Glomerular visceral epithelial cell (primary cell): Measurements from ENCODE around the gene RPL26.

ENCODE experiments used
- DNase-seq: peaks from one replicate; pipeline ENCODE4 v3.0.0-alpha.2; 2016; ENCODE audit errors: extremely low spot score

Gene RPL26

DNA sequence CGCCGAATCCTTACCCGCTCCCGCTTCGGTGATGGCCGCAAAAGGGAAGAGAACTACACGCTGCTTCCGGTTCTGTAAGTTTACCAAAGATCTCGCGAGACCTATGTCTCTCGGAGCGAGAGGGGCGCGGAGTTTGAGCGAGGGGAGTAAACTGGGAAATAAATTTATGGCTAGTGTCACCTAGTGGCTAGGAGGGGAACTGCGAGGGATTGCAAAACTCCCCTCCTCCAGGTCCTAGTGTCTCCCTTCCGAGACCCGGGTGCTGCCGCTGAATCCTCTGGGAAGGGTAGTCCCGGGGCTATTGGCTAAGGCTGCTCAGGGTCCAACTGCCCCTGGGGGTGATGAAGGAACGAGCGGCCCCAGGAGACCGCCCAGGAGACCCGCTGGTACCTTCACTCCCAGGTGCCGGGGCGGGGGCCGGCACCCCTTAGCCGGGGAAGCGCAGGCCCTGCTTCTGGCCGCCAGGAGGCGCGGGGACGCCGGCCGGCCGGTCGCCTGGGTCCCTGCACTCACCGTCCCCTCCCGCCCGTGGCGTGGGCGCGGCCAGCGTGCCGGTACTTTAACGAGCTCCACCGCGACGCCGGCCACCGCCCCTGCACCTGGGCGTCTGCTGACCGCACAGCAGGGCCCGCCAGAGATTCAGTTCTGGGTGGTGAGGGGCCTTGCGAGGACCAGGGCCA lies at the start of gene RPL26:
TSS of gene RPL26 (minus strand) at position 51 of the 680 bp plus-strand sequence. CDS start 883 bp downstream, outside the sequence.
- DNase-seq, result peak; percentile 99

DNA sequence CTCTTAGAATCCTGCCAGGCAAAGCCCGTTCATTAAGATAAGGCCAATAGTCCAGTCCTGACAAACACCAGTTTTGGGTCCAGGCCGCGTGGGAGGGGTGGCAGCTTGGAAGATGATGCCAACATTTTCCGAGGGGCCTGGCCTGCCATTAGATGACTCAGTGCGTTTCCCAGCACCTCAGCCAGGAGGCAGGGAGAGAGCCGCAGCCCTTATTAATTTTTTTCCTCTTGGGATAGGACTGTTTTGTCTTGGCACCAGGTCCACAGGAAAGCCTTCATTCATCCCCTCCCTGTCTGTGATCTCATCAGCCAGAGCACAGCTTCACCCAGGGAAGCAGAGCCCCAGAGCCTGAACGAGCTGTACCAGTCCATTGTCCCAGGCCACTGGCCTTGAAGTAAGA lies 48.0 kb upstream of the RPL26 start:
- no peak for DNase-seq

DNA sequence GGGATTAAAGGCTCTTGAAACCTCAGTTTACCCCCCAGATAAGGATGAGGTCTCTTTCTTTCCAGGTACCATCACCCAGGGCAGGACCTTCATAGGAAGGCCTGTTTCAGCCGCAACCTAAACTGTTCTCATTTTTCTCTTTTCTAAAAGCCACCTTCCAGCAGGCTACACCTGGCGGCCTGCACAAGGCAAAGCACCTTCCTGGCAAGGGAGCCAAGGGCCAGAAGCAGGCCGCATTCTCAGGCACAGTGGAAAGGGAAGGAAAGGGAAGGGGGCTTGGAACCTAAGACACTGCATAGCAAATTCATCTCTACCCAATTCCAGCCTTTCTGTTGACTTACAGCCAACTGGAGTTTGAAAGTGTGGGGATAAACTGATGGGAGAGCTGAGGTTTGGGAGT lies 43.8 kb upstream of the RPL26 start:
- no peak for DNase-seq

DNA sequence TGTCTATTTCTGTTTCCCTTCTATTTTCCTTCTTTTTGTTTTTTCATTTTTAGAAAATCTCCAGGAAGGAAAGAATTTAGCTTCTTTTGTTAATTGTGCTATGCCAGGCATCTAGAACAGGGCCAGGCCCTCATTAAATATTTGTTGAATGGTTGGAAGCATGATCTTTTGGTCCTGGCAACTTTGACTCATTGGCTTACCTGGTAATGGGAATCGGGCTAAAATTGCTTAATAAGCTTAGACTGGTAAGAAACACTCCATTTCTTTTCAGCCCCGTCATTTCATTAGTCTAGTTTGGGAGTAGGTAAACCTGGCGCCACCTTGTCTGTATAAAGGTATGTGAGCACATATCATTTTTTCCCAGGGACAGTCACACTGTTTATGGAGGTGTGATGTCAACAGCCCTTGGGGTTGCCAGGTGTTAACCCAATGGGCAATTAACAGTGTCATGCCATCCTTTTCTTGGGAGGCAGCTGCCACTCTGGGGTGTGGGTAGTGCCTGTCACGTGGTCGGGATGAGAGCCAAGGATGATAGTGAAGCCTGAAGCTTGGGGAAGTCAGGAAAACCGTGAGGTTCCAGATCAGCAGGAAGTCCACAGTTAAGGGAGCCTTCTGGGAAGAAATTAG lies 43.2 kb upstream of the RPL26 start:
- DNase-seq, result no peak

DNA sequence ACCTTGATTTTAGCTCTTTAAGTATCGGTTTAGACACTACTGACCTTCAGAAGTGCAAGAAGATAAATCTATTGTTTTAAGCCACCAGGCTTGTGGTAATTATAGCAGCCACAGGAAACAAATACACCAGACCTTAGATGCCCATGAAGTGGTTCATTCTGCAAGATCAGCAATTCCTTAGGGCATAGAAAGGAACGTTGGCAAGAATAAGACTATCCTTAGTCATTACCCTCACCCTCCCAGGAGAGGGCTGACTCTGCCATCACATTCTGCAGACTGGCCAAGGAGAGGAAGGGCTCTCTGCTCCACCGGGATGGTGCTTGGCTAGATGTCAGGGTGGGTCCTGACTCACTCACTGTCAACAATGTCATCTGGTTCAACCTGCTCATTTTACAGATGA lies 38.6 kb upstream of the RPL26 start:
- DNase-seq, result no peak

DNA sequence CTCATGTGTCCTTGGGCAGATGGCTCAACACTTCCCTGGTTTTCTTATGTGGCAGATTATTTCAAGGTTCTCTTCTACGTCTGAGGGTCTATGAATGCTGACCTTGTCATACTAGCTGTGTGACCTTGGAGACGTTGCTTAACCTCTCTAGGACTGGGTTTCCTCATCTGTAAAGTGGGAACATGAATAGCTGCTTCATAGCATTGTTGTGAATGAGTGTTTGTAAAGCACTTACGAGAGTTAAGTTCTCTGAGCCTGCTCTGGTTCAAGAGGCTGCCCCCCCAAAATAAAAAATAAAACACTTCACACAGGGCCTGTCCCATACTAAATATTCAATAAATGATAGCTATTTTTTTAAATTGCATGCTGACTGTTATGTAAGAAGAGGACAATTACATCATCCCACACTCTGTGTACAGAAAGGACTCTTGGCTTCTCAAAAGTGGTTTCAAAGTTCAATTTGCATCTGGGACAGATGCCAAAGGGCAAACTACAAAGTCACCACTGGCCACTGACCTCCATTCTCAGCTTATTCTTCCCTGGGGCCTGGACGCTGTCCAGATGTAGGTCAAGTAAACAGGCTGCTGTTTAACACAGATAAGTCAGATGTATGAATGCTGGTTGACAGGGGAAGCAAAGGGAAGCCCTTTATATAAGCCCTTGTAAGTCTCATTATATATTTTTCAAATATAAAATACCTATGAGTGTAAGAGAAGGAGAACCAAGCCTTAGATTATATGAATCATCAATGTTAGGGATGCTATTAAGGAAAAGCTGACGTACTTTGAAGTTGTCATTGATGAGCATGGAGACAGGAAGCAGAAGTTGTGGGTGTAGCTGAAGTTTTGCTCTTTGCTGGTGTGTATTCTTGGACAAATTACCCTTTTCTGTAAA lies 37.3 kb upstream of the RPL26 start:
- peak; percentile 38 for DNase-seq

DNA sequence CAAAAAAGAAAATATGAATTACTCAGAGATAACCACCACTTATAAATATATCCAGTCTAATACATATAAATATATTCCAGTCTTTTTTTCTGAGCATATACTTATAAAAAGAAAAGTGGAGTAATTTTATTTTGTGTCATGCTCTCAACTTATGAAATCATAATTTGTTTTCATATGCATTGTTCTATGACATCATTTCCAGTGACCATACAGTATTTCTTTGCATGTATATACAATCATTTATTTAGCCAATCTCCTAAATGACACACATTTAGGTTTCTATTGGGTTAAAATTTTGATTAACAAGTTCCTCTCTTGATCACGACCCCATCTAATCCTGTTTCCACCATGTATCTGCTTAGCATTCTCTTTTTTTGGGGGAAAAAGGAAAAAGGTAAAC lies 36.3 kb upstream of the RPL26 start:
- no peak for DNase-seq

DNA sequence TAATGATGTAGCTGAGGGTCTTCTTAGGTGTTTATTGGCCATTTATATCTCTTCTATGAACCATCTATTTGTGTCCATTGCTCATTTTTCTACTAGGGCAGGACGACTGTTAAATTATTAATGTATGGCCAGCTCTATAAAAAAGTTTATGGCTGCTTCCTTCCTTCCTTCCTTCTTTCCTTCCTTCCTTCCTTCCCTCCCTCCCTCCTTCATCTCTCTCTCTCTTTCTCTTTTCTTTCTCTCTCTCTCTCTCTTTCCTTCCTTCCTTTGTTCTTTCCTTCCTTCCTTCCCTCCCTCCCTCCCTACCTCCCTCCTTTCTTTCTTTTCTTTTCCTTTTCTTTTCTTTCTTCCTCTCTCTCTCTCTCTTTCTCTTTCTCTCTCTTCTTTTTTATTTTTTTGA lies 35.5 kb upstream of the RPL26 start:
- no peak for DNase-seq

DNA sequence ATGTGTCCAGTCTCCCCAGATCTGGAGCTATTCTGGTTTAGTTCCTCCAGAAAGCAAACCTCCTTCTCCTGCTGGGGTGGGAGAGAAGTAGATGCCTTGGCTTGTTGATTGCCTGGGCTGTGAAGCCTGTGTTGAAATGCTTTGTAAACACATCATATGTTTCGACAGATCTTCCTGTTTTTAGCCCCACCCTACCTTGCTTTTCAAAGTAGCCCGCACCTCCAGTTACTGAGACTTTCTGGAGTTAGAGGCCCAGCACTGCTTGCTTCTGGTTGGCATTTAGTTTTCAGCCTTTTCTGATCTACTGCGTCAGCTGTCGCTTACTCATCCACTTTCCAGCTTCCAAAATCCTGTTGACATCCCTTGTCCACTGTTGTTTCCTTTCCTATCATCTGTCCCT lies 34.8 kb upstream of the RPL26 start:
- DNase-seq, result no peak

DNA sequence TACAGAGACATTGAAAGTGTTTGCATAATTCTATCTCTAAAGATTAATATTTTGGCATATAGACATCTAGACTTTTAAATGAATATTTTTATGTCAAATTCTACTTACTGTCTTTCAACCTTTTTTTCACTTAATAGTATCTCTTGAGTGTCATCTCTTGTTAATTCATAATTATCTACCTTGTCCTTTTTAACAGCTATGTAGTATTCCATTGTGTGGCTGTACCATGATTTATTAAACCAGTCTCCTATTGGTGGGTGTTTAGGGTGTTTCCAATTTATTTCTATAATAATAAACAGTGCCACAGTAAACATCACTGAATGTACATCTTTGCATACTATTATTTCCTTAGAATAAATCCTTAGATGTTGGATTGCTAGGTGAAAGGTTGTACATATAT lies 30.9 kb upstream of the RPL26 start:
- no peak for DNase-seq

DNA sequence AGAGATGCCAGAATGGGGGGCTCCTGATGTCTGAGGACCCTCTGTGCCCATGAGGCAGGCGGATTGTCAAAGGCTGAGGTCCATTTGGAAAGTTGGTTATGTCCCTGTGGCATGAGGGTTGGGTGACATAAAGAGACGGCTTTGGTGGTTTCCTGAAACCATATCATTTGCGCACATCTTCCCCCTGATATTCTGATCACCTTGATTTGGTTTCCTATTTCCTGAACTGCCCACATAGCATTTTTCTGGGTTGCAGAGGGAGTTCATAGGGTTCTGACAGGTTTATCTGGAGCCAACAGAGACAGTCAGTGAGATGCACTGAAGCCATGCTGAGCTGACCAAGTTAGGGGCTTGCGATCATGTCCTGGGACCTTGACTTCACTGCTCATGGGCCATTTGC lies 30.3 kb upstream of the RPL26 start:
- no peak for DNase-seq

DNA sequence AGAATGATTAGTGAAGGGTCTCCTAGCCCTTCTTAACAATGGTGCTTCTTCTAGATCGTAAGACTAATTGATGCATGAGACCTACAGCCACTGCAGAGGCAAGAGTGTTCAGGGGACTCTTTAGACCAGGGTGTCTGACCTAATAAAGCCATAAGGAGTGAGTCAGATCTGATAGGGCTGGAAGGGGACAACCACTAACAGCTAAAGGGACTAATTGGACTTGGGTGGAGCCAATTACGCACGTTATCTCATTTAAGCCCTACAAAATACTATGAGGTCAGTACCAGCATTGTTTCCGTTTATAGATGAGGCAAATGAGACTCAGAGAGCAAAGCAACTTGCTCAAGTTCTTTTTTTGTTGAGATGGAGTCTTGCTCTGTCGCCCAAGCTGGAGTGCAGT lies 29.1 kb upstream of the RPL26 start:
- DNase-seq, result no peak

DNA sequence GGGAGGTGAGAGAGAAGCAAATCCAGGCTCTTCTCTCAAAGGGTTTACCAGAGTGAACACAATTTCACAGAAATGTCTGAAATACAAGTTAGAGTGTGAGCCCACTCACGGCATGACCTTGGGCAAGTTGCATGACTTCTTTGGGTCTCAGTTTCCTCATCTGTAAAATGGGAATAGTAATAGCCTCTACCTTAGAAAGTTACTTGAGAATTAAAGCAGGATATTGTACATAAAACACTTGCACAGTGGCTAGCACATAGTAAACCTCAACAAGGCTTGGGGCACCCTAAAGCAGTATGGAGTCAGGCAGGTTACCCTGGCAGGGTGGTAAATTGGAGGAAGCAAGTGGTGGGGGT lies 27.9 kb upstream of the RPL26 start:
- DNase-seq, result no peak

DNA sequence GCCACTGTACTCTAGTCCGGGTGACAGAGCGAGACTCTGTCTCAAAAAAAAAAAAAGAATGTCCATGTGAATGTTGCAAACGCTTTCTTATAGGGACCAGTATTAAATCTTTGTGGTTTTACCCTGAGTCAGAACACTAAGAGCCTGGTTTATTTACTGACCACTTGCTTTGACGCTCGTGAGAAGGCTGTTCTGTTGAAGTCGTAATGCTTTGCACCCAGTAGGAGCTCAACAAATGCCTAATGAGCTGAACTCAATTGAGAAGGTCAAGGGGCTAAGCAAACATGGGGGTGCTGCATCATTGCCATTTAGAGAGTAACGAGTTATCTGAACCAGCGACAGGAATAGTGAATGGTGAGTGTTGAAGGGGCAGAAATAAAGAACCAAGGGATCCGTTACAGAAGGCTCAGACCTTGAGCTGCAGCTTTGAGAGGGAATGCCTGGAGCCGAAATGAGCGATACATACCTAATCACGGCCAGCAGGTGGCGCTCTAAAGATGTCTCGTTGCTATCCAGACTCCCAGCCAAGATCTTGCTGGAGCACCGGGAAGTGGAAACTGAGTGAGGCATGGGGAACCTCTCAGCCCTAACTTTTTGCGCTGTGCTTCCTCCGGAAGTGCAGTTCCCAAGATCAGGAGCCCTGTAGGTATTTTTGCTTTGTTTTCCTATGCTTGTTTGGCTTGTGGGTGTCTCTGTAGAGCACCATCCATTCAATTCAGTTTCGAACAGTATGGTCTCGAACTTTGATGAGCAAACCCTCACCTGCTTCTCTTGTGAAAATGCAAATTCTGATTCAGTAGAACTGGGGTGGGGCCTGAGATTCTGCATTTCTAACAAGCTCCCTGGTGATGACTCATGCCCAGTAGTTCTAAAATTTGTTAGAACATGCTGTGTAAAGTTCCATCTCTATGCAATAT lies 27.2 kb upstream of the RPL26 start:
- DNase-seq, result peak; percentile 86

DNA sequence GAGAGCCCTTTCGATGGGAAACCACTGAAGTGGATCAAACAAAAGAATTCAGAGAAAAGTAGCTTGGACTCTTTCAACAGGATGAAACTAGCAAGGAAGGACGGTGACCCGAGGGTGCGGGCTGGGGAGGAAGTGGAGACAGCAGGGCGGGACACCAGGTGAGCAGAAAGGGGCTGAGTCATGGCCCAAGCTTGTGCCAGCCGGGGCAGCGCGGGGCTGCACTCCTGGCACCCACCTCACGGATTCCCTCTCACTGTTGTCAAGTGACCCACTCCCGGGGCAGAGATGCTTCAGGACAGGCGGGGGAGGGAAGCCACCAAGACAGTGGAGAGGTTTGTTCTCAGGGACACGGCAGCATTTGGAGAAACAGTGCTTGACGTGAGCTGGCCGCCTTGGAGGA lies 25.4 kb upstream of the RPL26 start:
- peak; percentile 40 for DNase-seq

DNA sequence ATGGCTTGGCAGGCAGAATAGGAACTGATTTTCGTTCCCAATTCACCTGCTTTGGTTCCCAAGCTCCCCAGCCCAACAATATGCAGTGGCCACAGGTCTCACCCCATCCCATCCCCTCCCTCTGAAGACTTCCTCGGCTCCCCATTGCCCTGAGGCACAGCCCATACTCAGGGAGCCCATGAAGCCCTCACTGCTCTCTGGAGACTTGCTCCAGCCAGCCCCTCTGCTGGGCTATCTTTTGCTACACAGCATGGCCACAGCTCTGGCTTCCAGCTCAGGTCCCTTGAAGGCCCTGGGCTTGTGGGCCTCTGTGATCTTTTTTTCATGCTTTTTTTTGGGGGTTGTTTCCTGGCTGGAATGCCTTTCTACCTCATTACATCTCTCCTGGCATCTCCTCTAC lies 23.2 kb upstream of the RPL26 start:
- DNase-seq, result no peak

DNA sequence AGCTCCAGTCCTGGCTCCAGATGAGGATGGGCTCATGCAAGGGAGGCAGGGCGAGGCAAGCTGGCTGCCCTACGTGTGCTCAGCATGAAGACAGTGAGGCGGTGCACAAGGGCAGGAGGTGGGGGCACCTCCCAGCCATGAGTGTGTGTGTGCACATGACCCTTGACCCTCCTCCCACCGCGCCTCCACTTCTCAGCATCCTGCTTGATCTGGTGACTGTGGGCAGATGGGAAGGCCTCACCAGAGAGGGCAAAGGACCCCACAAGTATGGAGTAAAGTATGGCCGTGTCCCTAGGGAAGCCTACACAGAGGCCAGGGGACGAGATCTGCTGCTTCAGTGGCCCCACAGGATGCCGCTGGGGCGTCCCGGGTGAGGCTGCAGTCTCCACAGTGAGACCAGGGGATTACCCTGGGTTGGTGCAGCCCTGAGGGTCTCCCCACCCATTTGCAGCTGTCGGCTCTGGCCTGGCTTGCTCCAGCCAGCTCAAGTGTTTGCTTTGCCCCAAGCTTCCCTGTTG lies 22.6 kb upstream of the RPL26 start:
- DNase-seq, result no peak

DNA sequence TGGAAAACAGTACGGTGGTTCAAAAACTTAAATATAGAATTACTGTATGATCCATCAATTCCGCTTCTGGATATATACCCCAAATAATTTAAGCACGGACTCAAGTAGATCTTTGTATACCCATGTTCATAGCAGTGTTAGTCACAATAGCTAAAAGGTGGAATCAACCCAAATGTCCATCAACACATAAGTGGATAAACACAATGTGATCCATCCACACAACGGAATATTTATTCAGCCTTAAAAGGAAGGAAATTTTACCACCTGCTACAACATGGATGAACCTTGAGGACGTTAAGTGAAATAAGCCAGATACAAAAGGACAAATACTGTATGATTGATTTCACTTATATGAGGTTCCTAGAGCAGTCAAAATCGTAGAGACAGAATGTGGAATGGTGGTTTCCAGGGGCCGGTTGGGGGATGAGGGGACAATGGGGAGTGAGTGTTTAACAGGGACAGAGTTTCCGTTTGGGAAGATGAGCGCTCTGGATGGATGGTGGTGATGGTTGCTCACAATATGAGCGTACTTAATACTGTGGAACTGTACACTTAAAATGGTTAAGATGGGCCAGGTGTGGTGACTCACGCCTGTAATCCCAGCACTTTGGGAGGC lies 20.0 kb upstream of the RPL26 start:
- DNase-seq, result no peak

DNA sequence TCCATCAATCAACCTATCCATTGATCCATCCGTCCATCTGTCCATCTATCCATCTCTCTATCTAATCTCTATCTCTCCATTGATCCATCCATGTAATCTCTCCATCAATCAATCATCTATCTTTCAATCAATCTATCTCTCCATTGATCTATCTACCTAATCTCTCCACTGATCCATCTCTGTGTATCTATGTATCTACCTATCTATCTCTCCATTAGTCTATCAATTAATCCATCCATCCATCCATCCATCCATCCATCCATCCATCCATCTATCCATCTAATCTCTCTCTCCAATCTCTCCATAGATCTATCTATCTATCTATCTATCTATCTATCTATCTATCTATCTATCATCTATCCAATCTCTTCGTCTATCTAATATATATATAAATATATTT lies 18.1 kb upstream of the RPL26 start:
- DNase-seq, result no peak

DNA sequence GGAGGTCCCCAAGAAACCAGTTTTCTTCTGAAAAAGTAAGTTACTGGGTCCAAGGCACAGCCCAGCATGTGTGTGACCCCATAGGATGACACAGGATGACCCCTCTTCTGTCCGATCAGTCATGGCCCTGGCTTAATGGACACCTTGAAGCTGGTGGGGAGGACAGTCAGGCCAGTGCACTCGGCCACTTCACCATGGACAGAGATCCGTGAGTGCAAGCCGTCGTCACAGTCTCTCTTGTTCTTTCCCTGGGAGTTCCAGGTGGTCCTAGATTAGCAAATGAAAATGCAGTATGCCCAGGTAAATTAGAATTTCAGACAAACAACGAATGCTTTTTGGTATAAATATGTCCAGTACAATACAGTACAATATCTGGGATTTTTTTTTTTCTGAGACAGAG lies 16.0 kb upstream of the RPL26 start:
- no peak for DNase-seq

DNA sequence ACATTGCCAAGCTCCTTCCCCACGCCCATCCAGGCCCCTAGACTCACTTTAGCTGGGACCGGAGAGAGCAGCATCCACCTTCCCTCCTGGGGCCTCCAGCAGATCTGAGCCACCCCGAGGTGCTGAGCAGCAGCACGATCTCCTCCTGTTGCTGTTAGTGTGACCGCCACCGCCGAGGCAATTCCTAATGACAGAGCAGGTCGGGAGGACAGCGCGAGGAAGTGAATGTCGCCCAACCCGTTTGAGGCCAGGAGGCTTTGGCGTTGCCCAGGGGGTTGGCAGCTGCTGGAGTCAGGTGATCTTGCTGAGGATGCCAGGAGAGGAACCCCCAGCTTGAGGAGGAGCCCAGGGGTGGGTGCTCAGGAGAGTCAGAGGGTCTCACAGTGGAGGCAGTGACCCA lies 14.6 kb upstream of the RPL26 start, which contains the start of gene RNF222:
TSS of gene RNF222 (minus strand) at position 192 of the 400 bp plus-strand sequence. CDS start 4,366 bp downstream, outside the sequence.
- DNase-seq, result no peak
